Stimulated activated CD4-positive, alpha-beta T cell treated with anti-CD3 and anti-CD28 coated beads, Interleukin-1b, Interleukin-23, amount 100 ng/mL, for 48 hours (primary cell): ENCODE data around the gene COMMD7.

ENCODE experiments used
- DNase-seq: peaks from one replicate; pipeline ENCODE4 v3.0.0-alpha.2; 2020

The COMMD7 gene

GRCh38 chr20:32674362-32674789 lies 68.9 kb downstream of the COMMD7 start:
- peak; percentile 68 for DNase-seq

GRCh38 chr20:32672982-32673851 lies 70.0 kb downstream of the COMMD7 start:
- DNase-seq: peak; percentile 22

GRCh38 chr20:32672394-32672981 lies 70.8 kb downstream of the COMMD7 start:
- DNase-seq: no peak

- no peak for DNase-seq
These were observed 72.4 kb downstream of the COMMD7 start for GRCh38 chr20:32670773-32671455.

- no peak for DNase-seq
These were observed 76.2 kb downstream of the COMMD7 start for GRCh38 chr20:32667027-32667426.

- no peak for DNase-seq
These were observed 78.5 kb downstream of the COMMD7 start for GRCh38 chr20:32664678-32665159.

GRCh38 chr20:32664012-32664677 lies 79.1 kb downstream of the COMMD7 start:
- no peak for DNase-seq

GRCh38 chr20:32663335-32664011 lies 79.8 kb downstream of the COMMD7 start:
- no peak for DNase-seq

- DNase-seq: no peak
These were observed 81.3 kb downstream of the COMMD7 start for GRCh38 chr20:32661820-32662528.

GRCh38 chr20:32660661-32661060 lies 82.6 kb downstream of the COMMD7 start:
- no peak for DNase-seq

GRCh38 chr20:32656827-32657226 lies 86.4 kb downstream of the COMMD7 start:
- DNase-seq: no peak

GRCh38 chr20:32655903-32656512 lies 87.3 kb downstream of the COMMD7 start:
- no peak for DNase-seq

- DNase-seq: peak; percentile 86
These were observed 90.3 kb downstream of the COMMD7 start for GRCh38 chr20:32652739-32653526.
